GM12878 (cell line): Measurements from ENCODE around the gene GPSM1.

ENCODE experiments used
- ESRRA ChIP-seq: IDR thresholded peaks from 2 replicates; pipeline ENCODE4 v1.6.1; 2012; ENCODE audit warnings: mild to moderate bottlenecking, low read length, improper control_type of control experiment
- HDAC2 ChIP-seq: fragments of 200-600 bp; sonication (generic); IDR thresholded peaks from 2 replicates; pipeline ENCODE4 v1.6.1; 2017
- JUNB ChIP-seq: IDR thresholded peaks from 2 replicates; pipeline ENCODE4 v1.6.1; 2016; ENCODE audit warnings: antibody characterized with exemption, mild to moderate bottlenecking
- JUND ChIP-seq: IDR thresholded peaks from 2 replicates; pipeline ENCODE4 v1.6.1; 2012; ENCODE audit warnings: low read depth, mild to moderate bottlenecking, low read length, improper control_type of control experiment, moderate library complexity
- NFXL1 ChIP-seq: fragments of 450-650 bp; IDR thresholded peaks from 2 replicates; pipeline ENCODE4 v1.6.1; 2017; ENCODE audit warnings: antibody characterized with exemption, mild to moderate bottlenecking, borderline replicate concordance
- PAX5 ChIP-seq: IDR thresholded peaks from 2 replicates; pipeline ENCODE4 v1.6.1; 2011; ENCODE audit warnings: low read depth, low read length, borderline replicate concordance
- POLR2A ChIP-seq: IDR thresholded peaks from 2 replicates; pipeline ENCODE4 v1.6.1; 2011; ENCODE audit warnings: low read depth, mild to moderate bottlenecking, low read length
- RAD21 ChIP-seq: IDR thresholded peaks from 2 replicates; pipeline ENCODE4 v1.6.1; 2011; ENCODE audit warnings: mild to moderate bottlenecking, low read depth, low read length, moderate library complexity; ENCODE audit not compliant: insufficient read depth
- SIN3A ChIP-seq: IDR thresholded peaks from 2 replicates; pipeline ENCODE4 v1.6.1; 2012; ENCODE audit warnings: low read depth, low read length, improper control_type of control experiment
- TAF1 ChIP-seq: IDR thresholded peaks from 2 replicates; pipeline ENCODE4 v1.6.1; 2011; ENCODE audit warnings: mild to moderate bottlenecking, low read depth, low read length, borderline replicate concordance
- YY1 ChIP-seq: IDR thresholded peaks from 2 replicates; pipeline ENCODE4 v1.6.1; 2011; ENCODE audit warnings: low read depth, mild to moderate bottlenecking, low read length
- TF ChIP-seq, protein P1 (sequence below): fragments of 450-650 bp; IDR thresholded peaks from 2 replicates; pipeline ENCODE4 v1.6.1; 2017; ENCODE audit warnings: mild to moderate bottlenecking
- TF ChIP-seq, protein P2 (sequence below), 3 experiments: IDR thresholded peaks in 2 of 3; conservative IDR thresholded peaks in 1 of 3; 2 replicates each; pipeline ENCODE4 v1.5.1; 2011; ENCODE audit warnings: low read depth in 3 of 3, low read length in 3 of 3, mild to moderate bottlenecking in 3 of 3, control low read depth in 2 of 3, moderate library complexity in 2 of 3, inconsistent platforms in 1 of 3, mixed read lengths in 1 of 3; ENCODE audit not compliant: control insufficient read depth in 2 of 3, insufficient read depth in 1 of 3; ENCODE audit errors: extremely low read depth in 1 of 3

DNA sequence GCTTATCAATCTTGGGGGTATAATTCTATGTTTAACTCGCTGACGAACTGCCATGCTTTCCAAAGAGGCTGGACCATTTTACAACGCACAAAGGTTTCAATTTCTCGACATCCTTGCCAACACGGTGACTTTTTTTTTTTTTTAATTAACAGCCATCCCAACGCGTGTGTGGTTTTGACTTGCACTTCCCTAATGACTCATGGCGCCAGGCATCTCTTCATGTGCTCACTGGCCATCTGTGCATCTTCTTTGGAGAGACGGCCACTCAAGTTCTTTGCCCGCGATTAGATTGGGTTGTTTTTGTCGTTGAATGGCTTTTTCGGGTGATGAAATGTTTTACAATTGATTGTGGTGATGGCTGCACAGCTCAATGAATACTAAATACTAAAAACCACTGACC, 58.7 kb downstream of the GPSM1 start:
- TF ChIP-seq JUNB (no peak), RAD21 (no peak), JUND (no peak), PAX5 (no peak), ESRRA (no peak), POLR2A (no peak), HDAC2 (no peak), TAF1 (no peak), YY1 (no peak), SIN3A (no peak), NFXL1 (no peak)
- TF ChIP-seq, protein P1, sequence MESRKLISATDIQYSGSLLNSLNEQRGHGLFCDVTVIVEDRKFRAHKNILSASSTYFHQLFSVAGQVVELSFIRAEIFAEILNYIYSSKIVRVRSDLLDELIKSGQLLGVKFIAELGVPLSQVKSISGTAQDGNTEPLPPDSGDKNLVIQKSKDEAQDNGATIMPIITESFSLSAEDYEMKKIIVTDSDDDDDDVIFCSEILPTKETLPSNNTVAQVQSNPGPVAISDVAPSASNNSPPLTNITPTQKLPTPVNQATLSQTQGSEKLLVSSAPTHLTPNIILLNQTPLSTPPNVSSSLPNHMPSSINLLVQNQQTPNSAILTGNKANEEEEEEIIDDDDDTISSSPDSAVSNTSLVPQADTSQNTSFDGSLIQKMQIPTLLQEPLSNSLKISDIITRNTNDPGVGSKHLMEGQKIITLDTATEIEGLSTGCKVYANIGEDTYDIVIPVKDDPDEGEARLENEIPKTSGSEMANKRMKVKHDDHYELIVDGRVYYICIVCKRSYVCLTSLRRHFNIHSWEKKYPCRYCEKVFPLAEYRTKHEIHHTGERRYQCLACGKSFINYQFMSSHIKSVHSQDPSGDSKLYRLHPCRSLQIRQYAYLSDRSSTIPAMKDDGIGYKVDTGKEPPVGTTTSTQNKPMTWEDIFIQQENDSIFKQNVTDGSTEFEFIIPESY = no peak
- TF ChIP-seq, protein P2, sequence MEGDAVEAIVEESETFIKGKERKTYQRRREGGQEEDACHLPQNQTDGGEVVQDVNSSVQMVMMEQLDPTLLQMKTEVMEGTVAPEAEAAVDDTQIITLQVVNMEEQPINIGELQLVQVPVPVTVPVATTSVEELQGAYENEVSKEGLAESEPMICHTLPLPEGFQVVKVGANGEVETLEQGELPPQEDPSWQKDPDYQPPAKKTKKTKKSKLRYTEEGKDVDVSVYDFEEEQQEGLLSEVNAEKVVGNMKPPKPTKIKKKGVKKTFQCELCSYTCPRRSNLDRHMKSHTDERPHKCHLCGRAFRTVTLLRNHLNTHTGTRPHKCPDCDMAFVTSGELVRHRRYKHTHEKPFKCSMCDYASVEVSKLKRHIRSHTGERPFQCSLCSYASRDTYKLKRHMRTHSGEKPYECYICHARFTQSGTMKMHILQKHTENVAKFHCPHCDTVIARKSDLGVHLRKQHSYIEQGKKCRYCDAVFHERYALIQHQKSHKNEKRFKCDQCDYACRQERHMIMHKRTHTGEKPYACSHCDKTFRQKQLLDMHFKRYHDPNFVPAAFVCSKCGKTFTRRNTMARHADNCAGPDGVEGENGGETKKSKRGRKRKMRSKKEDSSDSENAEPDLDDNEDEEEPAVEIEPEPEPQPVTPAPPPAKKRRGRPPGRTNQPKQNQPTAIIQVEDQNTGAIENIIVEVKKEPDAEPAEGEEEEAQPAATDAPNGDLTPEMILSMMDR (IDR thresholded peaks at IDR 0.05 in 2 of 3, conservative IDR thresholded peaks at IDR 0.05 in 1 of 3; ENCODE audit: control insufficient read depth in 2 of 3, extremely low read depth in 1 of 3, insufficient read depth in 1 of 3, low read depth in 3 of 3, low read length in 3 of 3) = no peak
